HFF-Myc (cell line): ENCODE data around the gene CCDC112.

Experiments
- DNase-seq: peaks from one replicate; pipeline ENCODE4 v3.0.0-alpha.2; 2011; ENCODE audit warnings: low read depth; ENCODE audit errors: extremely low read depth
- H3K4me3 ChIP-seq: replicated peaks from 2 replicates; pipeline ENCODE4 v1.5.1; 2011; ENCODE audit warnings: low read depth, mild to moderate bottlenecking, control low read depth, low read length
- CTCF ChIP-seq: IDR thresholded peaks from 2 replicates; pipeline ENCODE4 v1.5.1; 2012; ENCODE audit warnings: mild to moderate bottlenecking, low read depth, low read length, control low read depth; ENCODE audit errors: missing control alignments

Gene CCDC112

GRCh38 chr5:115304496-115304895 is 8.0 kb upstream of the CCDC112 start:
- no peak for DNase-seq
- no peak overlapping the region for H3K4me3 ChIP-seq
- TF ChIP-seq CTCF, result no peak

GRCh38 chr5:115298811-115299210 is 2.4 kb upstream of the CCDC112 start:
- no peak for DNase-seq
- no peak overlapping the region for H3K4me3 ChIP-seq
- TF ChIP-seq CTCF, result no peak

- no peak for DNase-seq
- no peak overlapping the region for H3K4me3 ChIP-seq
- TF ChIP-seq CTCF, result no peak
These were observed 577 bp upstream of the CCDC112 start for GRCh38 chr5:115297031-115297430.

GRCh38 chr5:115295777-115296123 is 704 bp downstream of the CCDC112 start:
- TF ChIP-seq CTCF, result no peak
- DNase-seq, result no peak
- peak overlapping the region; percentile 85 for H3K4me3 ChIP-seq

GRCh38 chr5:115291397-115291796 is 5.1 kb downstream of the CCDC112 start:
- no peak for DNase-seq
- TF ChIP-seq CTCF, result no peak
- no peak overlapping the region for H3K4me3 ChIP-seq

GRCh38 chr5:115289104-115289503 is 7.3 kb downstream of the CCDC112 start:
- H3K4me3 ChIP-seq, result no peak overlapping the region
- no peak for DNase-seq
- TF ChIP-seq CTCF, result no peak

GRCh38 chr5:115284021-115284420 is 12.4 kb downstream of the CCDC112 start:
- TF ChIP-seq CTCF, result no peak
- no peak overlapping the region for H3K4me3 ChIP-seq
- no peak for DNase-seq
